Stimulated activated CD8-positive, alpha-beta memory T cell treated with anti-CD3 and anti-CD28 coated beads, Interleukin-15, amount 100 ng/mL, for 4 hours (primary cell): ENCODE results near the gene ADGRB2.
A peak's percentile ranks its signal among the peaks of the same experiment; 100 is the strongest.

Source experiments
- DNase-seq, 2 donors: peaks; one replicate each; pipeline ENCODE4 v3.0.0-alpha.2; 2020; ENCODE audit warnings: low read depth in 2 of 2

ADGRB2 gene

DNA sequence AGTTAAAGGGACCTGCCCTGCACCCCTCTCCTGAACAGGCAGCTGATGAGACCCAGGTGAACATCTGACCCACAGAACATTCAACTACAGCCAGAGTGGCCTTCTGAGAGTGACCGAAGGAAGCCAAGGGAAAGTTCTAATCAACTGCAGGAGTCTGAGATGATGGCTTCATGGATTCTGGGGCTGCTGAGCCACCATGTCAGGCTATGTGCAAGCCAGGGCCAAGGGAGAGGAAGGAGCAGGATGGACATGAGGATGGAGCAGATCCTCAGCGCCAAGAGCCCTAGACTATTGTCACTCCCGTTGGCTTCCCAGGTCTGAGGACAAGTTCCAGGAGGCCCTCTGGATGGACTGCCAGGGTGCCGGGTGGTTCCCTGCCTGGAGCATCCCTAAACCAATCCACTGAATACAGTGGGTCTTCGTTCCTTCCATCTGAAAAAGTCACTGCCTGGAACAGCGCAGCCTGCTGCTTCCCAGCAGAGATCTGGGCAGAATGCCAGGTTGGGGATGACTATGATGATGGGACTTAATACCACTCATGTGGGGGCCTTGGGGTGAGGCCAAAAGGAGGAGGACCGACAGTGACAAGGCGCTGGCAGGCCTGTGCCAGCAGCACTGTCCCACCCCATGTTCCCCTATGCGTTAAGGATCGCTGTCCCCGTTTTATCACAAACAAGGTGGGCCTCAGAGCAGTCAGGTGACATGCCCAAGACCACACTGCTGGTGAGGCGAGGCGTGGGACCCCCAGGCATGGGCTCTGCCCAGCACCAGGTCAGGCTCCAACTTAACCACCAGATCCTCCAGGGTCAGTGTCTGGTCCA, 31.9 kb upstream of the ADGRB2 start:
- DNase-seq, result no peak

DNA sequence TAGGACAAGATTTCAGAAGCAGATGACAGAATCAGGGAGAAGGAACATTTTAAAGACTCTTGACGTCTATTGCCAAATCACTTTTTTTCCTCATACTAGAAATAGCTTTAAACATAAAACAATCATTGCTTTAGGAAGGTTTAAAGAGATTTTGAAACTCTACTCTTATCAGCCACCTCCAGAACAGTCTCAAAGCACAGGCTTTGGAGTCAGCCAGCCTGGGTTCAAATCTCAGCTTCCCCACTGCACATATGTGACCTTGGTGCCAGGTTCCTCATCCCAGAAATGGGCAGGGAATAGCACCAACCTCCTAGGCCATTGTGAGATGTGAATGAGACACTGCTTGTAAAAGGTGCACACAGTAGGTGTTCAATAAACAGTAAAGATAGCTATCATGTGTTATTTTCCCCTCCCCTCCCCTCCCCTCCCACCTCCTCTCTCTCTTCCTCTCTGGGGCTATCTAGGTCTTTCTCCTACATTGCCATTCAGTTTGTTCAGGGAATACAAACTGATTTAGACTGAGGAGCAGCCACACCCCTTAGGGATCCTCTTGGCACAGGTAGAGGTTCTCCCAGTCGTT, 31.0 kb upstream of the ADGRB2 start:
- no peak for DNase-seq

DNA sequence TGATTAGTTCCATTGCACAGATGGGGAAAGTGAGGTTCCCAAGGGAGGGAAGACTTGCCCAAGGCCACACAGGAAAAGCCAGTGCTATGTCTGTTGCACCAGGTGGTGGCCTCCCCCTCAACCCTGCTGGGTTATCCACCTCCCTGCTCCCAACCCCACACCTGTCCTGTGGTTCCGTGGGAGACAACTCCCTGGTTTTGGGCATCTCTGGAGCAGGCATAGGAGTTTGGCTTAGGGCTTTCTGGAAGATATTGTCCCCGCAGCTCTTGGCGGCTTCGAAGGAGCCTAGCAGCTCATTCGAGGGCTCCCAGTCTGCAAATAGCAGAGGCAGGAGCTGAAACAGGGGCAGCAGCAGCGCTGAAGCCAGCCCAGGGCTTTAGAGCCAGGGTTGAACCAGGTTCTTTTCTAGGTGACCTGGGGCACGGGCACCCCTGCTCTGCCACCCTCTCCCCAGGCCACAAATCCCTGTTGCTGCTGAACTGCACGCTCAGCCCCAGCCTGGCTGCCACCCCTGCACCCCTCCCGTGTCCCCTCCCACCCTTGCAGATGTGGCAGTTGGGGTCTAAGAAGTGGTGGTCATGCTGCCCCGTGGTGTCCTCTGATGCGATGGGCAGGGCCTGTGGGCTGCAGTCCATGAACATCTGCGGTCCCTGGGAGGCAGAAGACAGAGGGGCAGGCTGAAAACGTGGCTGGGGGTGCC, 29.6 kb upstream of the ADGRB2 start:
- DNase-seq, result no peak

DNA sequence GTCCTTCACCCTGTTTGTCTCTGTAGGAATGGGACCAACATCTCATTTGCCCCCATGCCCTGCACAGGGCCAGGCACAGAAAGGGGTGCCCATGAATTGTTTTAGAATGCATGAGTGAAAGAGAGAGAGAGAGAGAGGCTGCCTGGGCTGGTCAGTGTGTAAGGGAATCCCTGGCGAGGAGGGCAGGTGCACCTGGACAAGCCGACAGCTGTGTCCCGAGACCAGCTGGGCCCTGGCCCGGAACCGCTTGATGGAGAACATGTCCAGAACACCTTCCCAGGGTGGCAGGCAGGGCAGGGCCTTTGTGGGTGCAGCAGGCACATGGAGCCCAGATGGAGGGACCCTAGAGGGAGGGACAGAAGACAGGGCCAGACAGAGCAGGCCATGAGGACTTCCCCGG, 28.9 kb upstream of the ADGRB2 start:
- DNase-seq, result no peak

DNA sequence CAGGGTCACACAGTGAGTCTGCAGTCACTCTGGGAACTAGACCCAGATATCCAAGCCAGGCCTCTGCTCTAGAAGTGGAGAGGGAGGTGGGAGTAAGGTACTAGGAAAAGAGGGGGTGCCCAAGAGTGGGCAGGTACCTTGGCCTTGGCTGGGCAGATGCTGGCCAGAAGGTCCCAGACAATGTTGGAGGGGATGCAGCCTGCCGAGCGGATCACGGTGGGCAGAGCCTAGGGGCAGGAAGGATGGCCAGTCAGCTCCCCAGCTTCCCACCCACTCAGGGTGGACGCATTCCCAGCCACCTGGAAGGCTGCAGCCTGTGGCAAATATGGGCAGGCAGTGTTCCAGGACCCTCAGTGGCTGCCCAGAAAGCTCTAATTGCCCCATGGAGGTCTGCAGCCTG, 28.4 kb upstream of the ADGRB2 start:
- DNase-seq, result no peak

DNA sequence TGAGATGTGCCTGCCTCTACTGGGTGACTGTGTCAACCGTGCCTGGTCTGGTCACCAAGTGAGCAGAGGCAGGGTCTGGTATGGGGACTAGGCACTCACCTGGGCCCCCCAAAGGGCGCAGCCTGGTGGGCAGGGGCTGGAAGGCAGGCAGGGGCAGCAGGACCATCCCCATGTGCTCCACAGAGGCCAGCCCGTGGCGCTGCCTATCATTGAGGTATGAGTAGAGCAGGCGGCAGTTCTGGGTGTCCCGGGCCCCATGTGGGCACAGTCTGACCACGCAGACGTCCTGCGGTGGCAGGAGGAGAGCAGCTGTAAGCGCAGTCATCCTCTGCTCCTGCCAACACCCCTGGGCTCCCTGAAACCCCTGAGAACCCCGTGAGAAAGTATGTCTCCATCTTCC, 28.0 kb upstream of the ADGRB2 start:
- DNase-seq, result no peak

DNA sequence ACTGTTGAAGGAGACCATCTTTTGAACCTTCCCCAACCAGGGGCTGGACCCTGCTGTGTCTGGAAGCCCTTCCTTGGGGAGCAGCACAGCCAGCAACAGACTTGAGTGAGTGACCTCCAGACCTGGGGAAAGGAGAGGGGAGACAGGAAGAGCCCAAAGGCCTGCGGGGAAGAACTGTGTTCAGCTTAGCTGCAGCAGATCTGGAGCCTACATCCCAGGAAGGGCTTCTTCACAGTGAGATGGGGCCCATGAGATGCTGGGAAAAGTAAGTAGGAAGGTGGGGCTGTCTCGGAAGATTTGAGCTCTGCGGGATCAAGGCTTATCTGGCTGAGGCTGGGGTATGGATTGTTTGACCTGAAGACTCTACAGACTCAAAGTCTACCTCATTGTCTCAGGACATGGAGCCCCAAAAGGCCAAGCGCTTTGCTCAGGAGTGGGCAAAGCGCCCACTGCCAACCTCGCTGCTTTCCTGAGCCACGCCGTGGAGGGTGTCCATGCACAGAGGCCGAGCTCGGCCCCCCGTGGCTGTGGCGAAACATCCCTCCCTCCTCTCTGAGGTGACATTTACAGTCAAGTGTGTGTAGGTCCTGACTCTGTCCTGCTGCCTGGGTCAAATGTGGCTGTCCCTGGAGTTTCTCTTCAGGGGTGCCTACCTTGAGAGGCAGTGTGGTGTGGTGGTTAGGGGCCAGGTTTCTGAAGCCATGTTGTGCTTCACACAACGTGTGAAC, 27.2 kb upstream of the ADGRB2 start:
- no peak for DNase-seq

DNA sequence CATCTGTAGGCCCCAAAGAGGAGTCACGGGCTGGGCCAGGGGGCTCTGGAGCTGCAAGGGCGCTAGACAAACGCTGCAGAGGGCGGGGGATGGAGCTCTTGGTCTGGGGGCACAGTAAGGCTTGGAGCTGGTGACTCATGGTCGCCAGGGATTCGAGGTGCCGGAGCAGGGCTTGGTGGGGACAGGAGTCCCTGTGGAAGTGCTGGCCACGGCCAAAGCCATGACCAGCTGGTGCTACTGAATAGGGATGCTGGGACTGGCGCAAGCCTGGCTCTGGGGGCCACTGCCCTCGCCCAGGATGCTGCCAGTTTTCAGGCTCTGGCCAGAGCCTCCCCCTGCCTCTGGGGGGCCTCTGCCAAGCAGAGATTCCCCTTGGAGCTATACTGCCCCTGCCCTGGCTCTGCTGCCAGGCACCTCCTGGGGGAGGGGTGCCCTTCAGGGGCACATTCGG, 26.5 kb upstream of the ADGRB2 start:
- DNase-seq, result no peak

DNA sequence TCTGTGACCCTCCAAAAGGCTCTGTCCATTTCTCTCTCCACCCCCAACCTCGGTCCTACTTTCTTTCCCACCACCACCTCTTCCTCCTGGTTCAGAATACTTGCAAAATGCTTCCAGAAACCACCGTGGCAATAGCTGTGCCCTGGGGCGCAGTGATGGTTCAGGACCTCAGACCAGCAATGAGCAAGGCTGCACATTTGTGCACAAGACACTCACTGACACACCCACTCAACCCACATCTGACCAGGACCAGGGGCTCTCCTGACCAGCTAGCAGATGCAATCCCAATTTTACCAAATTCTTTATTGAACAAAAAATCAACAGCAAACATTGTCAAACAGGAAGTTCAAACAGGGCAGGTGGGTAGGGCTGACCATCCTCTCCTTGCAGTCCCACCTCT, 26.0 kb upstream of the ADGRB2 start:
- no peak for DNase-seq

DNA sequence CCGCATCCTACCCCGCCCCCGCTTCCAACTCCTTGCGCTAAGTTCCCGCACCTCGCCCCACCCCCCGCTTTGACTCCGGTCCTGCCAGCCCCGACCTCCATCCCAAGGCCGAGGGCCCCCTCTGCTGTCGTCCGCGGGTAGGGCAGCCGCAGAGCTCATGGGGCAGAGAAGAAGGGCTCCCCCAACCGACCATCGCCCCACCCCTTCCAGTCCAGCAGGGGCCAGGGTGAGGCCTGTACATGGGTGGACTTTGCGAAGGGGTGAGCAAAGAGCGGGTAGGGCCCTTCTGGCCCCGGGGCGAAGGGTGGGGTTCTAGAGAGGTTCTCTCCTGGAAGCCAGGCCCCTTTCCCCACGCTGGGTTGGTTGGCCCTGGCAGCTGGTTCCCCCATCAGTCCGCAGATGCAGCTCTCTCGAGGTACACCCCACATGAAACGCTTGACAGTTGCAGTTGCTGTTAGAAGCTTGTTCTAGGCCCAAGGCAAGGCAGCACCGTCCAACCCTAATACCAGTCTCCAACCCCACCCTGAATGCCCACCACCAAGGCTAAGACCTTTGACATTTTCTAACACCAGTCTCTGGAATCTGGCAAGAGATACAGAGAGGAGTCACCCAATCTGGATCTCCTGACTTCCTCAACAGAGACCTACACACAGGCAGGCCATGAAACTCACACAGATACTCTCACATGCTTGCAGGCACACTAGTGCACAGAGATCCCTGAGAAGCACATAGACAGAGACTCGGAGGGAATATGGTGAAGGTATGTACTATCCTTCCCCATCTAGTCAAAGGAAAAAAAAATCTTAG, 25.3 kb upstream of the ADGRB2 start:
- DNase-seq, result peak; percentile 85 to 90

DNA sequence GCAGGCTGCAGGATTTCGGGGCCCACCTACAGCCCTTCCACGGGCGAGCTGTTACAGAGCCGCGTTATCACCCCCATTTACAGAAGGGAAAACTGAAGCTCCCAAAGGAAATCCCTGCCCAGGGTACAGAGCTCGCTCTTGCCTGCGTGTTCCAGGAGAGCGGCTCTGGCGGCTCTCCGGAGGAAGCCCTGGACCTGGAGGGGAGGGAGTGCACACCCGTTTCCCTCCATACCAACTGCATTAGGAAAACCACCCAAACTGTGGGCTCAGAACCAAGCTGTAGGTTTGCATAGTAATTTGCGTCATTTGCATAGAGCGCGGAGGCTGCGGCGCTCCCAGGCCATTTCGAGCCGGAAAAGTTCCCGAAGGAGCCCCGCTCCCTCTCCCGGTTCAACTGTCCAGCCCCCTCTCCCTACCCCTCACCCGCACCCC, 24.7 kb upstream of the ADGRB2 start:
- peak in 1 of 2 donors; percentile 13 for DNase-seq

DNA sequence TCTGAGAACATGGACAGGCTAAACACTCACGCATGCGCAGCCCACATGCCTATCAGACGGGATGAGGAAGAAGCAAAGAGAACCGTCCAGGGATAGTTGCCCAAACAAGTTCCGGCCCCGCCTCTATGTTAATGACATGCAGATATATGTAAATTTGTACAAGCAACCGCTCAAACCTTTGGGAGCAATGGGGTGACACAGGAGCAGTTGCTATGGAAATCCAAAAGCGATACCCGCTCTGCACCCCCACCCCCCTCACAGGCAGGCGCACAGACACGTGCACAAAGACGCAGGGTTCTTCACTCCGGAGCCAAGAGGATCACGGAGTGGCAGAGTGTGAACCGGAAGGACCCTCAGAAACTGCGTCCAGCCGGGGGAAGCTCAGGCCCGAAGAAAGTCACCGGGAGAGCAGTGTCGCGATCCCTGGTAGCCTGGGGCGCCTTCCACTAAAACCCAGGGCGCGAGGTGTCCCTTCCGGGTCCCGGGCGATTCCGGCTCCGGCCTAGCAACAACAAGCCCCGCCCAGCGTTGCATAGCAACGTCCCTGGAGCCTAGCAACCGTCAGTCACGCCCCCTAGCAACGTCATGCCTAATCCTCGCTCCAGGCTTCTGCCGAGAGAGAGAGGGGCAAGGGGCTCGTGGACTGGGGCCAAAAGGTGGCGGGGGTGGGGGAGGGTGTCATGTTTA, 24.1 kb upstream of the ADGRB2 start:
- peak; percentile 70 to 75 for DNase-seq

DNA sequence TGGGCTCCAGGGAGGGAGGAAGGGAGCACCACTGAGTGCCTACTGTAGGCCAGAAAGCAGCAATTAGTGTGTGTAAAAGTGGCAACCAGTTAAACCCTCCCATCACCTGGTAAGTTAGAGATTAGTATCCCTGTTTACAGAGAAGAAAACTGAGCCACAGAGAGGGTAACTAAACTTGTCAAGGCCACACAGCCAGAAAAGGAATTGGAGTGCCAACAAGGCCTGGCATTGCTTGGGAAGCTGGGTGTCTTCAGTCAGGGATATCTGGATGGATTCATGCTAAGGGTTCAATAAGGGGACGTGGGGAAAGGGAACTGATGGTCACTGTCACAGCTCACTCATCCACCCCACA, 23.6 kb upstream of the ADGRB2 start:
- no peak for DNase-seq

DNA sequence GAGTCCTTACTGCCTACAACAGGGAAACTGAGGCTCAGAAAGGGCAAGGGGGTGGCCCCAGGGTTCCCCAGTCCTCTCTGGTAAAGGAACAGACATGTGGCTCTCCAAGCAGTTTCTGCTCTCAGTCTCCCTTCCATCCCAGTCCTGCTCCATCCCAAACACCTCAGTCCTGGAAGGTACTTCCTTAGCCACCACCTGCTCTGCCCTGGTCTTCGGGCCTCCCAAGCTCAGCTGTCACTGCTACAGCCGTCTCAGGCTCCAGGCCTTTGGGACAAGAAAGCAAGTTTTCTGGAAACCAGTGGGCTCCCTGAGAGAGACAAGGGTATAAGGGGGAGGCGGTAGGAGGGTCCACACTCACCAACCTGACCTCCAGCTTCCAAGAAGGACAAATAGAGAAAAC, 23.1 kb upstream of the ADGRB2 start:
- DNase-seq, result no peak

DNA sequence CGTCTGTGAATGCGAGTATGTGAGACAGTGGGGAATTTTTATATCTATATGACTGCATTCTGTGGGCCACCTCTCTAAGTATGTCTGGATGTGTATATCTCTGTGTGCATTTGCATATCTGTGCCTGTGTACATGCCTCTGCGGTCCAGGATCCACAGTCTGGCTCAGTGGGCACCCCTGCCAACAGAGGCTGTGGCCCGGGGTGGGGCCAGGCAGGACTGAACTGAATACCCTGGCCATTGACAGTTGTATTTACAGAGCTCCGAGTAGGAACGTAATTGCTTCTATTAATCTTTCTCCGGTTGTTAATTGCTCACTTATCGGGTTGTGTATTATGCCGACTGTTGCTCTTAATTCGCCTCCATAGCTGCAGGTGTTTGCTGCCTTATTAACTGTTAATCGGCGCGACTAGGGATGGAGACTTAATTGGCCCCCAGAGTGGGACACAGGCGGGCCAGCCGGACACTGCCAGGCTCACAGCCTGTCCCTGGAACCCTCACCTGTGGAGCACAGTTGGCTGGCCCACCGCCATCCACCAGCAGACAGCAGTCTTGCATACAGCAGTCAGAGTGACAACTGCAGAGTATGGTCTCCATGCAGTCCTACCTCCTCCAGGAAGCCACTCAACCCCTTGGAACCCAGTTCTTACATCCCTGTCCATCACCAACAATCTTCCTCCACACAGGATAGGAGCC, 22.4 kb upstream of the ADGRB2 start:
- DNase-seq, result no peak

DNA sequence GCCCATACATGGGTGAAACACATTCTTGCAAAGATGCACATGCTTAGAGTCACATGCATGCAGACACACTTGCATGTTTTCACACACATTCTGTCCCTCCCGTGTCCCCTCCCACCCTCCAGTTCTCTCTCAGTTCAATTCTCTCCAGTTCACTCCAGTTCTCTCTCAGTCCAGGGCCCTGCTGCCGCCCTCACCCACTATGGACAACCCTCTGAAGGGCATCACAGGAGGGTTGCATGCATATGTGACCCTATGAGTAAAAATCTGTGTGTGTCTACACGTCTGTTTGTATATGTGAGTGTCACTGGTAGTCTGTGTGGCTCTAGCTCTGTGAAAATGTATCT, 21.8 kb upstream of the ADGRB2 start:
- no peak for DNase-seq

DNA sequence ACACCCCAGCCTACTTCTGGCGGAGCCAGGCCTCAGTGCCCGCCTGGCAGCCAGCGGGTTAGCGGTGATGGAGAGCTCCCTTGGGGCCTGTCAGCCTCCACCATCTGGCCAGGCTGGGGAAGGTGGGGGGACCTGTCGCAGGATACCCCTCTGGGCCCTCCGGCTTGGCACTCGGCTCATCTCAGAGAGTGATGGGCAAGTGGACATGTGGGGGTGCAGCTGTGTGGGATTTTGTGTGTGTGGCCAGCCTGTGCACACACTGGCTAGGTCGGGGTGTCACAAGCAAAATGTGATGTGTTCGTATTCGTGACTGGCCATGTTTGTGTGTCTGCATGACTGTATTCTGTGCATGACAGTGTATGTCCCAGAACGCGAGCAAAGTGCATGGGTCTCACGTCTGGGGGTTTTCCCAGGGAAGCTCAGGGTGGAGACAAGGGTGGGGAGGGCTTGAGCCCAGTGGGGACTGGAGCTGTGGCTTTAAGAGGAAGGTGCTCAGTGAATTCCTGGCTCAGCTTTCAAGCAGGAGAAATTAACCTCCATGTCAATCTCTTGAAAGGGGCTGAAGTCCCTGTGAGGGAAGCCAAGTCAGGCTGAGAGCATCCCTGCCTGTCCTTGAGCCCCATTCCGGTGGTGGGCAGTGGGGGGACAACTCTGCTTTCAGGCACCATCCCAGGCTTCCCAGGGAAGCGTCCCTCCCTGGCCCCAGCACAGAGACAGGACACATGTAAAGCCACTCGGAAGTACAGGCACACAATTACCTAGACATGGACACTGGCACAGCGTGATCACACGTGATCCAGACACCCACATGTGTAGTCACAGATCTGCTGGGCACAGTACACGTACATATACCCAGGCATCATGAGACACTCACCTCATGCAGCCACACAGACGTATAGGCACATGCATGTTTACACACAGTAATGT, 21.1 kb upstream of the ADGRB2 start:
- no peak for DNase-seq

DNA sequence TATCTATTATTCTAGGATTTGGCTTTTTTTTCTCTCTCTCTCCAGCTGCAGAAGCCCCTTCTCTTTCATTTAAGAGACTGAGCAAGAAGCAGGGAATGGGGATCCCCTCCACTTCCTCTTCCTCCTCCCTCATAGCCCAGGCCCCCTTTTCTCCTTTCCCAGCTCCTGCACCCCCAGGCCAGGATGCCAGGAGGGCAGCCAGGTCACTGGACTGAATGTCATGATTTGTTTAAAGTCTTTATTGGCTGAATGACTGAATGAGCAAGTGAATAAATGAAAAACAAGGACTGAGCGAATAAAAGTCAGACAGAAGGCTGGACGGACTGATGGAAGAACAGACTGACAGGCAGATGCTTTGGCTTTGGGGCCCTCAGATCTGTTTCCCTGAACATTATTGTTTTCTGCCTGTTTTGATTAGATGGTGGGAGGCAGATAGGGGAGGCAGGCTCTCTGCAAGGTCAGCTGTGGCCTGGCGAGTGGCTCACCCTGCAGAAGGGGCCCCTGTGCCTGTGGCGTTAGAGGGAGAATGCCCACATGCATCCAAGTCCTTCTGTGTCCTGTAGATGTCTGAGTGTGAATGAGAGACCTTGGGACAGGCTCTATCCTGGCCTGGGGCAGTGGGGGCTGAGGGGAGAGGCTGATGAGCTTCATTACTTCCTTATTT, 20.3 kb upstream of the ADGRB2 start:
- no peak for DNase-seq

DNA sequence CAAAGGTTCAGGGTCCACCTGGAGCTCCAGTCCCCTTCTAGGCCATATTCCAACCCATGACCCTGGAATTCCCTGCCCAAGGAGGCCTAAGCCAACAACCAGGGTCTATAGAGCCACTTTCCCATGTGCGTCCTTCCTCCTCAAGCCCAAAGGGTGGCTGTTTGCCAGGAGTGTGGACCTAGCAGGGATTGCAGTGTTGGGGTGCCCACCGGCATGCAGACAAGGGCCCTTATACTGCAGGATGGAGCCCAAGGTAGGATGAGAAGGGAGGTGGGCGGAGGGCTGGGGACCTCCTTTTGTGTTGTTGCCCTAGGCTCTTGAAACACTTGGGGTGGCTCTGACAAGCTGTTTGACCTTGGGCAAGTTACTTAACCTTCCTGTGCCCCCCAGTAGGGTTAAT, 19.7 kb upstream of the ADGRB2 start:
- no peak for DNase-seq
